GM19239 (cell line): ENCODE data around the gene CLPTM1.
A peak's percentile ranks its signal among the peaks of the same experiment; 100 is the strongest.
"Not testable (repeated sequence)": the region's sequence is repeated elsewhere in the genome, so short reads cannot be mapped to it uniquely, and the experiment has no call there.

Experiments
- DNase-seq: peaks from one replicate; pipeline ENCODE4 v3.0.0; 2011; ENCODE audit warnings: low spot score; ENCODE audit not compliant: insufficient read length
- FAIRE-seq: peaks from 2 replicates; lab custom pipeline; 2011; peaks lifted over from hg19 to GRCh38; lab: Jason Lieb, UNC

The CLPTM1 gene

GRCh38 chr19:44971451-44971850 is 16.3 kb downstream of the CLPTM1 start:
- FAIRE-seq, DNase-seq: not testable (repeated sequence)

GRCh38 chr19:44972802-44973201 is 17.6 kb downstream of the CLPTM1 start:
- DNase-seq (no peak), FAIRE-seq (no peak)

DNA sequence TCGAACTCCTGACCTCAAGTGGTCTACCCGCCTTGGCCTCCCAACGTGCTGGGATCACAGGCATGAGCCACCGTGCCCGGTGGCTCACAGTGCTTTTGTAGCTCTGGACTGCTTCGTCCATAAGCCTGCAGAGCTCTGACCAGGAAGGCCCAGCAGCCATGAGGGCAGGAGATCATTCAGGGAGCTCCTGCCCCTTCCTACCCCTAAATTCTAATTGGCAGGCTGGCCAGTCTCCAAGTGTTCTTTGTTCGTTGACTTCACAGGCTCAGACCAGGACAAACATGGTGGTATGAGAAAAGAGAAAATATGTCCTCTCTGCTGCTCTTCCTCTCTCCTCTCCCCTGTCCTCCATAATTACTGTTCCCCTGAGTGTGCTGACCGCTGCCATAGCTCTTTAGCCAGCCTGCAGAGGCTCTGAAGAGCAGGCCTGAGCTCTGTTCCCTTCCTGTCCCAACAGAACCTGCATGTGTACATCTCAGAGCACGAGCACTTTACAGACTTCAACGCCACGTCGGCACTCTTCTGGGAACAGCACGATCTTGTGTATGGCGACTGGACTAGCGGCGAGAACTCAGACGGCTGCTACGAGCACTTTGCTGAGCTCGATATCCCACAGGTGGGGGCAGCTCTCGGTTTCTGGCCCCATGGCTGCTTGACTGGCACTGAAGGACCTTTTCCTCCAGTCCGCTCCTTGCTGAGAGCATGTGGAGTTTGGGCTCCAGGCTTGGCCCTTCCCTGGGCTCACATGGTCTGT is 19.0 kb downstream of the CLPTM1 start:
- FAIRE-seq (no peak), DNase-seq (no peak)

GRCh38 chr19:44974857-44975256 is 19.7 kb downstream of the CLPTM1 start:
- no peak for FAIRE-seq
- DNase-seq = no peak

GRCh38 chr19:44975444-44975843 is 20.3 kb downstream of the CLPTM1 start:
- no peak for FAIRE-seq
- DNase-seq = no peak

DNA sequence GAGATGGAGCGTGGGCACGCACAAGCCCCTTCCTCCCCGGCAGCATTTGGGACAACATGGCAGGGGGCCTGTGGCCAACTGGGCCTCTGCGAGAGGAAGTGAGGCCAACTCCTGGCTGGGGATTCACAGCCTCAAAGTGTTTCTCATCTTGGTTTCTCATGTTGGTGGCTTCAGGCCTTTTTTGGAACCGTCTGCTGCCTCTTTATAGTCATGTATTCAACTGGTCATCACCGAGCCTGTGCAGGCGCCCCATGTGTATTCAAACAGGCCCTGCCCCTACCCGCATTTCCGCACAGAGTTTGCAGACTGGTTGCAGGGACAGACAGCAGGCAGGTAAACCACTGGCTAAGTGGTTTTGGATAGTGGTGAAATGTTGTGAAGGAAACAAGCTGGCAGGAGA is 28.8 kb downstream of the CLPTM1 start:
- no peak for FAIRE-seq
- DNase-seq = no peak

GRCh38 chr19:44985445-44985844 is 30.3 kb downstream of the CLPTM1 start:
- no peak for FAIRE-seq
- DNase-seq = no peak

GRCh38 chr19:44986389-44986788 is 31.2 kb downstream of the CLPTM1 start:
- FAIRE-seq = no peak
- DNase-seq = no peak

GRCh38 chr19:44987148-44987675 is 32.0 kb downstream of the CLPTM1 start:
- FAIRE-seq (no peak), DNase-seq (no peak)

DNA sequence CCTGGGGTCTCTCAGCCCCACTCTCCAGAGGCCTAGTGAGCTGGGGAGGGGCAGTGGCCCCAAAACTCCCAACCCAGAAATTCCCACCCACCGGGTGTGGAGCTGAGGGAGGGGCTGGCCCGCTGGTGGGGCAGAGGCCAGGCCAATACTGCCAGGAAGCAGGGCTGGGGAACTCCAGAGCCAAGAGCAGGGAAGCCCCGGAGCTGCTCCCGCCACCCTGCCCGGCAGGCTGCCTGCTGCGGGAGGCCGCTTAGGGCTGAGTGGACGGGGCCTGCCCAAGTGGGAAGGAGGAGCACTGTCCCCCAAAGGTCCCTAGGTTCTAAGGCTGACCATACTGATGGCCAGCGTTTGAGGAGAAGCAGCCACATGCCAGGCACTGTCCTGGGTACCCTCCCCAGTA is 33.1 kb downstream of the CLPTM1 start:
- DNase-seq (no peak), FAIRE-seq (no peak)

GRCh38 chr19:44988896-44989556 is 33.8 kb downstream of the CLPTM1 start:
- DNase-seq = peak; percentile 83
- FAIRE-seq = peak; percentile 73

- FAIRE-seq = no peak
- DNase-seq = no peak
Observed at GRCh38 chr19:44990459-44990858, 35.3 kb downstream of the CLPTM1 start.

DNA sequence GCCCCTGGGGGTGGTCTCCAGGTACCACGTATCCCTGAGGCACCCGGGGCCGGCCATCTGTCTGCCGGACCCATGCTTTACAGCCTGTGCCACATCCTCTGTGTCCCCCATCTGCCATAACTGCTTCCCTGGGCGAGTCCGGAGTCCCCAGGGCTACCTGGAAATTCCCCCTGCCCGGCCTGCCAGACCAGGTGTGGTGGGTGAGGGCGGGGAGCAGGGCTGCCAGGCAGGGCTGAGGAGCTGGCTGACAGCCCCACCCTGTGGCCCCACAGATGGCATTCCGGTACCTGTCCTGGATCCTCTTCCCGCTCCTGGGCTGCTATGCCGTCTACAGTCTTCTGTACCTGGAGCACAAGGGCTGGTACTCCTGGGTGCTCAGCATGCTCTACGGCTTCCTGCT is 35.8 kb downstream of the CLPTM1 start:
- no peak for FAIRE-seq
- no peak for DNase-seq

GRCh38 chr19:44992336-44993163 is 37.4 kb downstream of the CLPTM1 start:
- DNase-seq (no peak), FAIRE-seq (no peak)

- DNase-seq (no peak), FAIRE-seq (no peak)
Observed at GRCh38 chr19:44993526-44993925, 38.3 kb downstream of the CLPTM1 start.

- DNase-seq = no peak
Observed at GRCh38 chr19:44993926-44994537, 38.9 kb downstream of the CLPTM1 start.

DNA sequence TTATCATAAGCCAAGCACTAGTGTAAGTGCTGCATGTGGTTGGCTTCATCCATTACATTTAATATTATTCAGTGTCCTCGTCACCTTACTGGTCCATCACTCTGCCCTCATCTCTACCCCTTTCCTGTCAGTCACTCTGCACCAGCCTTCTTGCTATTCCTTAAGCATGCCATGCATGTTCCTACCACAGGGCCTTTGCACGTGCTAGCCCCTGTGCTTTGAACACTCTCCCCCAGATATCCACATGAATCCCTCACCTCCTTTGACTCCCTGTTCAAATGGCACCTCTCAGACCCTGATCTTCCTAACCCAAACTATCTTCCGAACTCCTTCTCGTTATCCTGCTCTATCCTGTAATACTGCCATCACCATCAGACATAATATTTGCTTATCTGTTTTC is 42.8 kb downstream of the CLPTM1 start:
- DNase-seq (no peak), FAIRE-seq (no peak)

More at GRCh38 chr19:44993926-44994537, 38.9 kb downstream of the CLPTM1 start:
- FAIRE-seq = no peak

DNA sequence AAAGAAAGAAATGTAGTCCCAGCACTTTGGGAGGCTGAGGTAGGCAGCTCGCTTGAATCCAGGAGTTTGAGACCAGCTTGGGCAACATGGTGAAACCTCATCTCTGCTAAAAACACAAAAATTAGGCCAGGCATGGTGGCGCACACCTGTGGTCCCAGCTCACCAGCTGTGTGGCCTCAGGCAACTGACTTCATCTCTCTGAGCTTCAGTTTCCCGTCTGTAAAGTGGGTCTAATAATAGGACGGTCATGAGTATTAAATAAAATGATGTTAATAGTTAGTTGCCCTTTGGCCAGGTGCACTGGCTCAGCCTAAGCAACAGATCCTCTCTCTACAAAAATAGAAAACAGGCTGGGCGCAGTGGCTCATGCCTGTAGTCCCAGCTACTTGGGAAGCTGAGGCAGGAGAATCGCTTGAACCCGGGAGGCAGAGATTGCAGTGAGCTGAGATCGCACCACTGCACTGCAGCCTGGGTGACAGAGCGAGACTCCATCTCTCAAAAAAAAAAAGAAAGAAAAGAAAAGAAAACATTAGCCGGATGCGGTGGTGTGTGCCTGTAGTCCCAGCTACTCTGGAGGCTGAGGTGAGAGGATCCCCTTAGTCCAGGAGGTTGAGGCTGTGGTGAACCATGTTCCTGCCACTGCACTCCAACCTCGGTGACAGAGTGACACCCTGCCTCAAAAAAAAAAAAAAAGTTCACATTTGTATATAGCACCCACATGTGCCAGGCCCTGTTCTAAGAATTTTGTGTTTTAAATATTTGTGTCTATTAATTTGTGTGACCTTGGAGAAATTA is 44.1 kb downstream of the CLPTM1 start:
- not testable (repeated sequence) for DNase-seq, FAIRE-seq

- not testable (repeated sequence) for DNase-seq
- FAIRE-seq = peak; percentile 47
Observed at GRCh38 chr19:45000665-45001064, 45.5 kb downstream of the CLPTM1 start.
